GM18502 (cell line): Measurements from ENCODE around the gene SMIM20.

ENCODE experiments used
- ATAC-seq: cut with Tn5 transposase; IDR thresholded peaks from one replicate; pipeline ENCODE4 v1.9.1; 2021; ENCODE audit warnings: mild to moderate bottlenecking; ENCODE audit not compliant: unreplicated experiment, poor library complexity

SMIM20 gene

DNA sequence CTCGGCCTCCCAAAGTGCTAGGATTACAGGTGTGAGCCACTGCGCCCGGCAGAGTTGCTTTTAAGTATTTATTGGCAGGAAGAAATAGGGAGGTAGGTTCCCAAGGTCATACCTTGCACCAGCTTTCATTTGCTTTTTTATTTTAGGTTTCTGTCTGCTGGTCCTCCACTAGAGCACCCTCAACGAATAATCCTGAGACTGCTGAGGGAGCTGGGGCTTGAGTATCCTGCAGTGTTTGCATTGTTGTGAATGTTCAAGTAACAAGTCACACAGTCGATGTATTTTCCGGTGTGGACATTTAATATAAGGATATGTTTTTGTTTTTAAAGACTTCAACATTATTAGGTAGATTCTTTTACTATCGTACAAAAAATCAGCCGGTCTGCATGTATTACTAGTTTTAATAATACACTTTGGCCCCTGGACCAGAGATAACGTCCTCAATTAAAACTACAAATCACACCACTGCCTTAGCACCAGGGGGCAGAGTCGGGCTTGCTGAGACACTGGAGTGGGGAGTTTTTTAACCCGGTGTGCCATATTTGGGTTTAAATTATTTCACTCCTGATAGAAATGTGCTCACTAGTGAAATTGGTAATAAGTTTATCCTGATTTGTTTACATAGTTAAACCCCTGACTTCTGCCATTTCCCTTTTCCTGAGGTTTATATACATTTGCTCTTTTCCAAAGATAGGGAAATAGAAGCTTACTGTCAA, 11.6 kb downstream of the SMIM20 start:
- ATAC-seq, result peak; percentile 65

- ATAC-seq, result no peak
Observed at GRCh38 chr4:25926462-25926861, 12.4 kb downstream of the SMIM20 start.

GRCh38 chr4:25927361-25928195, 13.6 kb downstream of the SMIM20 start:
- ATAC-seq, result no peak

DNA sequence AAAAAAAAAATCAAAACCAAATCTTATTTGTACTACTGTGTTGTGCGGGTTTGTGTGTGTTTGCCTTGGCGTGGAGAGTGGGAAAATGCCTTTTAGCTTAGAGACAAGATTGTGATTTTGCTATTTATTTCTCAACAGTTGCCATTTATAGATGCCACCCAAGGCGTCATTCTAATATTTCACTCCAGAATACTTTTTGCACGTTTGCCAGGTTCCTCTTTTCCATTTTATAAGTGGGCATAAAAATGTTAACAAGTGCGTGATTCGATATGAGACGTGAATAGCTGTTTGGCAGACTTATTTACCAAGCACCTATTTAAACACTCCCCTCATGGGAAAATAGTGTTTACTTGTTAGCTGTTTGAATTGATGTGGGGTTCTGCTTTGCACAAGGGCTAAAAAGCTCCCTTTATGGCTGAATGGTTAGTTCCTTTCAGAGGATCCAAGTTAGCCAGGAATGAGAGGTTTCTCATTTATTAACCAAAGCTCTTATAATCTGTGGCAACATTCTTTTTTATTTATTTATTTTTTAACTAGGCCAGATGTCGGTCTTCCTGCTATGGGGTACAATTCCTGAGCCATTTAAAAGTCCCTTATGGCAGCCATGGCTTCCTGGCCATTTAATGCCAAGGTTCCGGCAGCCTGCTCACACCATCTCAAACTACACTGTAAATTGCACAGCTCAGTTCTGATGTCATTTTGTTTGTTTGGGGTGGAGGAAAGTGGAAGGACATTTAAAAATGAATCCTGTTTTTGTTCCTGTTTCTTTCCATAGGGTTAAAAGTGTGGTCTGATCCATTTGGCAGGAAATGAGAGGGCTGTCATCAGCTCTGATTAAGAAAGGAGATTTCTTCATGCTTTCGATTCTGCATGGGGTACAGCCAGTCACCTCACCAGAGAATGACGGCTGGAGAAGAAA, 14.6 kb downstream of the SMIM20 start:
- no peak for ATAC-seq

DNA sequence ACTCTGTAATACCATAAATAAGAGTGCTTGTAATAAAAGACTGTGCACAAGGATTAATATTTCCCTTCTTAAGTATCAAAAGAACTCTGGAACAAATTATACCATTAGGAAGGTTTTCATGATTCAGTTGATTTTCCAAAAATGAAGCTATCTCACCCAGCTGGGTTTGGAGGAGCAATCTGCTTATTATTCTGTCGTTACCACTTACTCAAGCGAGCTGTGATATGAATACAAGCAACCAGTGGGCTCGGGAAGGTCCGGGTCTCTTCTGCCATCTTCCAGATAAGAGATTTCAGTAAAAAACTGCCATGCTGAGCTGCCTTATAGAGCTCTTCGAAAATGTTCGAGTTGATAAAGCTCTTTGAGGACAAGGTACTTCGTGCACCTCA, 15.3 kb downstream of the SMIM20 start:
- no peak for ATAC-seq

DNA sequence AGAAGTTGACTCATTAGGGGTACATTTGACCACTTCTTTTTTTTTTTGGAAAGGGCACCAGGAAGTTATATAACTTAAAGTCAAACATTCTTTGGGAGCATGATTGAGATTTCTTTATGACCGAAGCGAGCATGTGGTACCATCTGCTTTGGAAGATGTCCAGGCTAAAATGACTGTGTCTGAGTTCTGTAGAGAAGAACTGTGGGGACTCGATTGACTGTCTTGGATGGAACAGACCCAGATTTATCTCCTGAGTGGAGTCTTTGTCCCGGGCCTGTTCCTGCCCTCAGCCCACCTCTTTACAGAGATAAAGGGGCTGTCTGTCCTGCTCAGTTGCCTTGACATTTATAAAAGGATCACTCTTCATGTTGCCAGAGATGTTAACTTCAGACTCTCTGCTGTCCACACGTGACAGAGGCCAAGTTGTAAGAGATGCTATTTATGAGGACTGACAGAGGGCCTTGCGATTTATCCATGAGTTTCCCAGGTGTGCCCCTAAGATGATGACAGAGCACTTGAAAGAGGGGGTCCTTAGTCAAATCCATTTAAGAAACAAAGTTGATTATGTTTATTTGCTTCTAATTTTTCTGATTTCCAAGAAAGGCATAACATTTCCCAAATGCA, 16.8 kb downstream of the SMIM20 start:
- no peak for ATAC-seq

DNA sequence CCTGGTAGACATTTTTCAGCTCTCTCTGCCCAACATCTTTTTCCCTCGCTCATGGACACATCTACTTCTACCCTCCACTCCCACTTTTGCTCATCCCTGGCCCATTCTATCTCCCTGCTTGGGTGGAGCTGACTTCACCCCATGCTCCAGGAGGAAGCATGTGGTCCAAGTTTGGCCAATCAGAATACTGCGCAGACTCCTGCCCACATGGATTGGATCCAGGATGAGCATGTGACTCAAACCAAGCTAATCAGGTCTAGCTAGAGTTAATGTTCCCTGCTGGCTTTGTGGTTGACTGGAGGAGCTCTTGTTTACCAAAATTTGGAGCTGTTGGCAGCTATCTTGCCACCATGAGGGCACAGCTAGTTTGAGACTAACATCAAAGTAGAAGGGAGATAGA, 22.7 kb downstream of the SMIM20 start:
- ATAC-seq, result no peak

DNA sequence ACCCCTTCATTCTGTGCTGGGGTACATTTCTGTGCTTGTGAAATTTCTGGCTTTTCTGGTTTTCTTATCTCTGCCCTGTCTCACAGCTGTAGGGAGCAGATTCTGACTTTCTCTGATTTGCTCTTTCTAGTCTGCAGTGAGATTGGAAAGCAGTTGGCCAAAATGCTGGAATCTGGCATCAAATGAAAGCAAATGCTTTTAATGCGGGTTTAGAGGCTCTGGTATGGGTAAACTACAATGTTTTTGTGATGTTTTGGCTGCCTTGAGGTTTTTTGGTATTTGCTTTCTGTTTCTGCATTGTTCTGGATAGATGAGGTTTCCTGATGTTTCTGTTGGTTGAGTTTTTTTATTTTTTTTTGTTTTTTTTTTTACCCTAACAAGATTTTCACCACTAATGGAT, 23.8 kb downstream of the SMIM20 start:
- ATAC-seq, result no peak

DNA sequence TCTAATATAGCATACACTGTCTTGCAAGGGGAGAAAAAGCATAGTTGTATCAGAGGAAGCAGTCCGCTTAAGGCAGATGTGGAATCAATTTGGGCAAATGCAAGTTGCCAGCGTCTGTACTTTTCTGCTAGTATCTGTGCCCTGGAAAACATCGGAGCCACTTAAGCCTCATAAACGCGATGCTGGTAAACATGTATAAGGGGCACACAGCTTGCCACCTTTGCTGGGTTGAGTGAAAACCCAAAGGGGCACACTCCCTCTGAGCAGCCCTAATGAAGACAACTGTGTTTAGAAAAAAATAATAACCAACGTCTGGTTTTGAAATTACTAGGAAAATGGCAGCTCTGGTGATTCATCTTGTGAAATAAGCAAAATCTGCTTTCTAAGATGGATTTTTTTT, 24.3 kb downstream of the SMIM20 start:
- ATAC-seq, result peak; percentile 46

GRCh38 chr4:25938787-25939186, 24.8 kb downstream of the SMIM20 start:
- ATAC-seq, result peak; percentile 94

DNA sequence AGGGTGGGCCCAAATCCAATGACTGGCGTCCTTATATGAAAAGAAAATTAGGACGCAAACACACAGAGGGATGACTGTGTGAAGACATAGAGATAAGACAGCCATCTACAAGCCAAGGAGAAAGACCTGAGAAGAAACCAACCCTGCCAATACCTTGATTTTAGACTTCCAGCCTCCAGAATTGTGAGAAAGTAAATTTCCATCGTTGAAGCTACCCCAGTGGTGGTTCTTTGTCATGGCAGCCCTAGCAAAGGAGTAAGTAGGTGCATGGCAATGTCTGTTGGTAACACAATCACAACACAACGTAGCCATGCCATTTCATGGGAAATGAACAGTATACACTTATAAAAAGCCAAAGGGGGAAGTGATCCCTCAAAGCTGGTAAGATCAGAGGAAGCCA, 25.3 kb downstream of the SMIM20 start:
- no peak for ATAC-seq

GRCh38 chr4:25941457-25942221, 27.6 kb downstream of the SMIM20 start:
- ATAC-seq, result no peak

GRCh38 chr4:25943312-25943711, 29.3 kb downstream of the SMIM20 start:
- ATAC-seq, result no peak

DNA sequence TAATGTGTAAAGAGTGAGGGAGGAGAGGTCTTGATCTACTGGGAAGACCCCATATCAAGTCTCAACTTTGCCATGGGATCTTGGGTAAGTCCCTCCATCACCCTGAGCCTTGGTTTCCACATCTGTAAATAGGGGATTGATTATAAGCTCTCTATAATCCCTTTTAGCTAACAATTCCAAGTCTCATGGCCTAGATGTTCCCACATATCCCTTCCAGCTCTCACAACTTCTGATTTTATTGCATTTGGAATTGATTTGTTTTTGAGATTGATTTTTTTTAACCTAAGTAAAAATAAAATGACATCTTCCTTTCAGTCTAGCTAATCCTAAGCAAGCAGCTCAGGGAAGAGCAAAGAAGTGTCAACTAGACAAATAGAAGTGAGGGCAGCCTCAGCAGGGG, 29.8 kb downstream of the SMIM20 start:
- no peak for ATAC-seq

DNA sequence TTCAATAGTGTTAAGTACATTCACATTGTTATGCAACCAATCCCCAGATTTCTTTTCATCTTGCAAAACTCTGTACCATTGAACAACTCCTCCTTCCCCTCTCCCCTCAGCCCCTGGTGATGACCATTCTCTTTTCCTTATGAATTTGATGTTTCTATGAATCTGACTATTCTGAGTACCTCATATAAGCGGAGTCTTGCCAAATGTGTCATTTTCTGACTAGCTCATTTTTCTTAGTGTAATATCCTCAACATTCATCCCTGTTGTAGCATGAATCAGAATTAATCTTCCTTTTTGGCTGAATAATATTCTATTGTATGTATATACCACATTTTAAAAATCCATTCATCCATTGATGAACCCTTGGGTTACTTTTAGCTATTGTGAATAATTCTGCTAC, 34.0 kb downstream of the SMIM20 start:
- no peak for ATAC-seq

DNA sequence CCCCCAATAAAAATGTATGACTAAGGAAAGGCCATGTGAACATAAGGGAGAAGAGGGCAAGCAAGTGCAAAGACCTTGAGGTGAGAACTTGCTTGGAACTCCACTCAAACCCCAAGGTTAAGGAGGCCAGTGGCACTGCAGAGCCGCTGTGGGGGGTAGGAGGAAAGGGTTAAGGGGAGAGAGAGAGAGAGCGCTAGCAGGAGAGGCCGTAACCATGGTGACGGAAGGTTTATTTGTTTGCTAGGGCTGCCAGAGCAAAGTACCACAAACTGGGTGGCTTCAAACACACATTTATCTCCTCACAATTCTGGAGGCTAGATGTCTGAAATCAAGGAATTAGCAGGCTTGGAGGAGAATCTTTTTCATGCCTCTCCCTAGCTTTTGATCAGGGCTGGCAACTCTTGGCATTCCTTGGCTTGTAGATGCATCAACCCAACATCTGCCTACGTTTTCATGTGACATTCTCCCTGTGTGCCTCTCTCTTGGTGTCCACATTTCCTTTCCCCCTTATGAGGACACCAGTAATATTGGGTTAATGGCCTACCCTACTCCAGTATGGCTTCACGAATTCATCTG, 35.2 kb downstream of the SMIM20 start:
- no peak for ATAC-seq

DNA sequence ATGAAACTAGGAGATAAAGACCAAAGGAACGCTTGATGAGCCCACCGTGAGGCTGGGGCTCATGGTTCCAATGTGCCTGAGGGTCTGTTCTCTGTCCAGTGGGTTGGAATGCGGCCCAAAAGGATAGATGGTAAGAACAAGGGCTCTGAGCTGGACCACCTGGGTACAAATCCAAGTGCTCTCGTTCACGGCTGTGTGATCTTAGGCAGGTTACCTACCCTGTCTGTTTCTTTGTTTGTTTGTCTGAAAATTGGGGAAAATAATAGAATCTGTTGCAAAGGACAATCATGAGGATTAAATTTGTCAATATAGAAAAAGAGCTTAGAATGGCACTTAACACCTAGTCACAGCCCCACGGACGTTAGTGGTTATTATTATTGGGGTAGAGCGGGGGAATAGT, 36.0 kb downstream of the SMIM20 start:
- no peak for ATAC-seq

DNA sequence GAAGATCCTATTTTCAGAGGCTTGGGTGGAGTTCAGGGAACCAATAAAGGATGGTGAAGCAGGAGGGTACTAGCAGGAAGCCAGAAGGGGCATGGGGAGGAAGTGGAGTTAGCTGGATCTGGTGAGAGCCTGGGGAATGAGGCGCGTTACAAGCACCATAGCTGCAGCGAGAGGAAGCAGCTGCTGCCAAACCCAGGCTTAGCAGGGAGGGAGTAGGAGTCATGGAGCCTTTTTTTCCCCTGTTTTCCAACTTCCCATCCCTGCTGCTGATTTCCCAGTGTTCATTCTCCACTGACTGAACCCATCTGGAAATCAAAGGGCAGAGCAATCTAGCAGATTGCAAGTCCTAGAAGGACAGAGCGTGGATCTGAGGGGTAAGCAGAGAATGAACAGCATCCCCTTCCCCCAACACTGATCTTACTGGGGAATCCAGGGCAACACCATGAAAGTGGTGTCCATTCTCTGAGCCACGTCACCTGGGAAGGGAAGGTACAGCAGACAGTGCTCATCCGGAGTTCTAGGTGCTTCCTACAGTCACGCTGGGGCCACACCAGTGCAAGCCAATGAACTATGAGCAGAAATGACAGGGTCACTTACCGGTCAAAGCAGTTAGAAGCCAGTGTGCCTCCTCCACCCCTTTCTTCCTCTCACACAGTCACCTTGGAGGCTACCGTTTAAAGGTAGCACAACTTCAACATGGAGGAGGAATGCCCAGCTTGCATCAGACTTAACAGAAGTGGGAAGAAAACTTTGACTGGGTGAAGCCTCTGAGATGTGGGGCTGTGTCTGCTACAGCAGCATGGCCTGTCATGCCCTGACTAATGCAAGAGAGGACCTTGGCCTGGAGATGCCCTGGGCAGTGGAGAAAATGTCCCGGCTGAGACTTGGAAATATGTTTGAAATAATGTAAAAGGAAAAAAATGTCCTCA, 36.7 kb downstream of the SMIM20 start:
- no peak for ATAC-seq
